GM12874 (cell line): ENCODE data around the gene RAB15.

Experiments used
- TF ChIP-seq, protein P1 (sequence below): IDR thresholded peaks from 2 replicates; pipeline ENCODE4 v1.5.1; 2011; ENCODE audit warnings: low read depth, mild to moderate bottlenecking, control low read depth, low read length, moderate library complexity; ENCODE audit not compliant: insufficient read depth

RAB15 gene

DNA sequence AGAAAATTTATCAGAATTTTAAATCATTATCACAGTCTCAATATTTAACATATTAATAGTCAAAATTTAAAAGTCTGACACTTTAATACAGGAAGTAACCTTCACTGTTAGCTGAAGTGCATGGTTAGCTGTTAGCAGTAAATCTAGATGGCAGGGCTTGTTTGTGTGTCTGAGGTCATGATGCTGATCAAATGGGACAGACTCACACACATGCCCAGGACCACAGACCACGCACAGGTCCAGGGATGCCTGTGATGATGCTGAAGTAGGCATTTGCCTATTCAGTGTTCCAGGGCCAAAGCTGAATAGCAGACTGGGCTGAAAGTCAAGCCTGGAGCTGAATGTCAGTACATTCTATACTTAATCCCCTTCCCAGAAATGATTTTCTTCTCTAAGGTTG is 35.1 kb upstream of the RAB15 start:
- TF ChIP-seq, protein P1, sequence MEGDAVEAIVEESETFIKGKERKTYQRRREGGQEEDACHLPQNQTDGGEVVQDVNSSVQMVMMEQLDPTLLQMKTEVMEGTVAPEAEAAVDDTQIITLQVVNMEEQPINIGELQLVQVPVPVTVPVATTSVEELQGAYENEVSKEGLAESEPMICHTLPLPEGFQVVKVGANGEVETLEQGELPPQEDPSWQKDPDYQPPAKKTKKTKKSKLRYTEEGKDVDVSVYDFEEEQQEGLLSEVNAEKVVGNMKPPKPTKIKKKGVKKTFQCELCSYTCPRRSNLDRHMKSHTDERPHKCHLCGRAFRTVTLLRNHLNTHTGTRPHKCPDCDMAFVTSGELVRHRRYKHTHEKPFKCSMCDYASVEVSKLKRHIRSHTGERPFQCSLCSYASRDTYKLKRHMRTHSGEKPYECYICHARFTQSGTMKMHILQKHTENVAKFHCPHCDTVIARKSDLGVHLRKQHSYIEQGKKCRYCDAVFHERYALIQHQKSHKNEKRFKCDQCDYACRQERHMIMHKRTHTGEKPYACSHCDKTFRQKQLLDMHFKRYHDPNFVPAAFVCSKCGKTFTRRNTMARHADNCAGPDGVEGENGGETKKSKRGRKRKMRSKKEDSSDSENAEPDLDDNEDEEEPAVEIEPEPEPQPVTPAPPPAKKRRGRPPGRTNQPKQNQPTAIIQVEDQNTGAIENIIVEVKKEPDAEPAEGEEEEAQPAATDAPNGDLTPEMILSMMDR, result no peak

DNA sequence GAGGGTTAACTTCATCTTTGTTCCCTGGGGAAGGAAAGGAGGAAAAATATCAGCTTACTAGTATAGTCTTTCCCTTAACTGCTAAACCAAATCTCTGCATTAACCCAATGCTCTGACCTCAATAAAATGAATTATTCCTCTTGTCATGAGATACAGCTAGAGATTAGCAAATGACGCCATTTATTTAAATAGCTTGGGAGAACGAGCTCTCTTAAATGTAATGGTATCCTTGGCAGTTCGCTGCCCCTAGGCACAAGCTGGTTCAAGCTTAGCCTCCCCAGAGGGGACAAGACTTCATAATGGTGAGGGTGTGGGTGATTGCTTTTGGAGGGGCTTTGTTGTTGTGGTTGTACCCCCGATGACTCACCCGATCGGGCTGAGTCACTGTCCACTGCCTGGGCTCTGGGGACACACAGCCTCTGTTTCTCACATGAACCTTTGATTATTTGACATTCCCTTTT is 34.2 kb upstream of the RAB15 start:
- TF ChIP-seq, protein P1, result no peak

DNA sequence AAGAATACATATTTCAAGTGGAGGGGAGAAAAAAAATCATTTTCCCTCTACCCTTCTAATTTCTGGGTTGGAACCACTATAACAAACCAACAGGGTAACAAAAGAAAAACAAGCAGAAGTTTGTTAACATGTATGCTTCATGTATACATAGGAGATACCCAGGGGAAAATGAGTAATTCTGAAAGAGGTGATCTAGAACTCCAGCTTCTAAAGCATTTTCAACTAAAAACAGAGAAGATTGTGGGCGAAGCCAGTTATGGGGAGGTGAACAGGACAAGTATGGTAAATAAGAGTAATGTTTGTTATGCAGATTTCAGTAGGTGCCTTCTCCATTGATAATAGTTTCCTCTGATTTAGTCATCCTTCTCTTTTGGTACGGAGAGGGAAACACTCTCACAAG is 31.3 kb upstream of the RAB15 start:
- TF ChIP-seq, protein P1, result no peak

DNA sequence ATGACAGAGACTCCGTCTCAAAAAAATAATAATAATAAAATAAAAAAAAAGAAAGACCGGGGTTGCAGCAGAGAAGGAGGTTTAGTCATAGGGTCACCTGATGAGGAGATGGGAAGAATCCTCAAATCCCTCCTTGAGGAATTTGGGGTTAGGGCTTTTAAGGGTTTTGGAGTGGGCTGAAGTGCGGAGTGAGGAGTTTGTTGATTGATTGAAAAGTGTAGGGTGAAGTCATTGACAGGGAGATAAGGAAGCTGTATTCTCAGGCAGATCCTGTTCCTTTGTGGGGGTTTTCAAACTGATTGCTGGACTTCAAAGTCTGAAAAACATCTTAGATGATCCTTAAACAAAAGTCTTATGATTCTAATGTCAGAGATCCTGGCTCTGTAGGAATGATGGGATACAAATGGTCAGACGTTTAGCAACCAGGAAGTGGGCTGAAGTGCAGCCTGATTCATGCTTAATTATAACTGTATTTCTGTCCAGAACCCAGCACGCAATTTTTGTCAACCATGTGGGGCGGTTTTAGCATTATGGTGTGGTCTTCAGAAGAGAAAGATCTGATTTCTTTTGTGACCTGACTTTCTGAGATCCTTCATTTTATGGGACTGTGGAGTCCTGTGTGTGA is 30.6 kb upstream of the RAB15 start:
- TF ChIP-seq, protein P1, result no peak

DNA sequence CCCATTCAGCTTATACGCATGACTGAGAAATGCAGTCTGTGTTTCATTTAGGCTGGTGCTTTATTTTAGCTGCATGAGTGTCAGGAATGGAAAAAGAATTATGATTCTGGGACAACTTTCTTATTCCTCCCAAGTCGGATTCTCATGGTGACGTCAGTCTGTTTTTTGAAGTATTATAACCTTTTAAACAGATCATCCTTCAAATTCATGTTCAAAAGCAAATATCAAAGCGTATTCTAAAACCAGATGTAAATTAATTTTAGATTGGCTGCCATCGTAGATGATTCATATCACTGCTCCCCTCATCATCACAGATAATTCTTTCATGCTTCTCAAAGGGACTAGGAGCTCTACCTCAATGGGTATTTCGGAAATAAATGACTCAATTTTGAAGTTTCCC is 29.6 kb upstream of the RAB15 start:
- TF ChIP-seq, protein P1, result no peak

DNA sequence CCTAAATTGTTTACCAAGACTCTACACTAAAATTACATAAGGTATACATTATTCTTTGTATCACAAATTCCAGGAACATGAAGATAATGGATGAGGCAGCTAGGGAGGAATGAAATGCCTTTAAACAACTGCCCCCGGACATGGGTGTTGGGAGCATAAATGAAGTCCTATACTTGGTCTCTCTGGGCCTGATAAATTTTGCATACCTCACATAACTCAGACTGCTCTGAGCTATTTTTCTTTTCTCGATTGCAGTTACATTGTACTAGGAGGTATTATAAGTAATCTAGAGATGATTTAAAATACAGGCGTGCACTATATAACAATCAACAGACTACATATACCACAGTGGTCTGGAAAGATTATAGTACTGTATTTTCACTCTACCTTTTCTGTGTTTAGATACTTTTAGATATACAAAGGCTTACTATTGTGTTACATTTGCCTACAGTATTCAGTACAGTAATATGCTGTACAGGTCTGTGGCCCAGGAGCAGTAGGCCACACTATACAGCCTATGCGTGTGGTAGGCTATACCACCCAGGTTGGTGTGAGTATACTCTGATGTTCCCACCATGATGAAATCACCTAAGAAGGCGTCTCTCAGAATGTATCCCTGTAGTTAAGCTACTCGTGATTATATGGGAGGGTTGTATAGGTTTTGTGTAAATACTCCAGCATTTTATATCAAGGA is 28.9 kb upstream of the RAB15 start:
- TF ChIP-seq, protein P1, result no peak

DNA sequence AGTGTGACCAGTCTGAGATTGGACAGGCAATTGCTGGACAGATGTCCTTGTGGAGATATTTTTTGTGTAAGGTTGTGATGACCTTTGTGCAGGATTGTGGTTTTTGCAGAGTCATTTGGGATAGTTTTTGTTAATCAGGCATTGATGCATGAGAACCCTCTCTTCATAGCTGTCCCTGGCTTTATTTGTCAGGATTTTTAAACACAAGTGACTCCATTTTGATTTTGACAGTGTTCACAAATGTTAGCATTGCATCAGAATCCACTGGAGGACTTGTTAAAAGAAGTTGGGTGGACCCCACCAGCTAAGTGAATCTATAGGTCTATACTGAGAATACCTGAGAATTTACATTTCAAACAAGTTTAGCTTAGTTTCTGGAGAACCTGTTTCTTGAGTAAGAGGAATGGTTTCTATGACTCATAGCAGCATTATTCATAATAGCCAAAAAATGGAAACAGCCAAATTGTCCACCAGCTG is 26.4 kb upstream of the RAB15 start:
- TF ChIP-seq, protein P1, result no peak
